Muscle layer of duodenum (tissue), 2 donors: ENCODE data around the gene COL8A1.

Experiments
- H3K27ac ChIP-seq: one replicate; pipeline ENCODE4 v1.7.0; 2013; ENCODE audit warnings: mild to moderate bottlenecking, low read length
- H3K27me3 ChIP-seq: one replicate; pipeline ENCODE4 v1.7.0; 2013; ENCODE audit warnings: low read depth, mild to moderate bottlenecking, control low read depth, low read length
- H3K36me3 ChIP-seq, 2 donors: one replicate each; pipeline ENCODE4 v1.7.0; 2013; ENCODE audit warnings: low read length in 2 of 2, control low read depth in 1 of 2, mild to moderate bottlenecking in 1 of 2; ENCODE audit not compliant: insufficient read depth in 2 of 2, control insufficient read depth in 1 of 2
- H3K4me1 ChIP-seq, 2 donors: one replicate each; pipeline ENCODE4 v1.7.0; 2013; ENCODE audit warnings: low read length in 2 of 2, mild to moderate bottlenecking in 2 of 2, control low read depth in 1 of 2, moderate library complexity in 1 of 2; ENCODE audit not compliant: insufficient read depth in 2 of 2, control insufficient read depth in 1 of 2
- H3K4me3 ChIP-seq, 2 donors: one replicate each; pipeline ENCODE4 v1.7.0; 2013; ENCODE audit warnings: low read length in 2 of 2, low read depth in 1 of 2, mild to moderate bottlenecking in 1 of 2
- H3K9me3 ChIP-seq, 2 donors: one replicate each; pipeline ENCODE4 v1.7.0; 2013; ENCODE audit warnings: low read length in 2 of 2, control low read depth in 1 of 2, mild to moderate bottlenecking in 1 of 2; ENCODE audit not compliant: control insufficient read depth in 1 of 2
- donor health status: healthy.

Gene COL8A1

DNA sequence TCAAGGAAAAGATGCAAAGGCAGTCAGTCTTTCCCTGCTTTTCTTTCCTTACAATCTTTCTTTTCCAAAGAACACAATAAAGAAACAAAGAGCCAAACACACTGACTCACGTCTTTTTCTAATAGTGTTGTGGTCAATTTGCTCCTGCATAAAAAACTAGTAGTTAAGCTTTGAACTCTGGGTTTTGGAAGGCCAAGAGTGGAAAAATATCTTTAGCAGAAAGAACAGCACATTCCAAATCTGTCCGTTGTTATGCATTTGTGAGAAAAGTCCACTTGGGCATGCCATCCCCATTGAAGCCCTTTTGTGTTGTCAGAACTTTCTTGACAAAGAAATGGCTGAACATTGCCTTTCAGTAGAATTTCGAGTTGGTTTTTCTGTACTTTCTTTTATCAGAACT lies 18.2 kb downstream of the COL8A1 start:
- no peak overlapping the region for H3K27ac ChIP-seq
- H3K27me3 ChIP-seq: no peaks in the 10 kb centered on the region
- H3K9me3 ChIP-seq: no peaks in the 10 kb centered on the region
- peaks cover 0 to 6% of the 10 kb centered on the region in 2 donors for H3K4me1 ChIP-seq
- H3K4me3 ChIP-seq: no peak overlapping the region
- no peaks in the 10 kb centered on the region for H3K36me3 ChIP-seq

DNA sequence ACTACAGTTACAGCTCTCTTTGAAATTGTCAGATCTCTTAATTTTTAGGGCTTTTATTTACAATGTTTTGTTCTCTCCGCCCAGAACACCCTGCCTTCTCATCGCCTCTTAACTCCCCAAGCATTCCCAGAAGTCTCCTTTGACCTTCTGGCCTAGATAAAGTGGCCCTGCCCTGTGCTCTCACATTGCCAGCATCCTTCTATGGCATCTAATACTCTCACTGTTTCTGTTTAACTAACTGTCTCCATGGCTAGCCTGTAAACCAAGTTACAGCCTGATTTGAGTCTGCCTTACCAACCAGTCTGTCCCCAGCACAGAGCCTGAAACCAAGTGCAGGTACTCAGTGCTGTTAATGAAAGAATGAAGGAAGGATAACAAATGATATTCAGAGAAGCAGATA lies 19.9 kb downstream of the COL8A1 start:
- H3K9me3 ChIP-seq: no peaks in the 10 kb centered on the region
- peak overlapping the region; percentile 35 for H3K27ac ChIP-seq
- no peaks in the 10 kb centered on the region for H3K4me1 ChIP-seq
- no peak overlapping the region for H3K4me3 ChIP-seq
- no peaks in the 10 kb centered on the region for H3K36me3 ChIP-seq
- H3K27me3 ChIP-seq: no peaks in the 10 kb centered on the region

DNA sequence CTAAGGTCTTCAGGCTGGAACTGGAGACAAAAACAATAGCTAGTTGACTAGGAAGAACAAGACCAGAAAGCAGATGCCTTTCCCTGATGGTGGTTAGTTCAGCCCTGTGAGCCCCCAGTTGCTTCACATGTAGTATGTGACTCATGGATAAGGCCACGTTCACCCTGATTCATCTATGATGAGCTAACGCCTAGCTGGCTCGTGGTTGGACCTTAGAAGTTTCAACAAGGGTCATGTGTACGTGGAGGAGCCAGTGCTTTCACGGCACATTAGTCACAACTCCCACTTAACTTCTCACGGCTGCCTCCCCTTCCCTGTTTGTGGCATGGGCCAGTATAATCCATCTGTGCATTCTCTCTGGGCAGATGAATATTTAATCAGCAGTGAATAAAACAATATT lies 20.6 kb downstream of the COL8A1 start:
- Histone ChIP-seq H3K4me1 (no peaks in the 10 kb centered on the region), H3K27ac (peak overlapping the region; percentile 35)

DNA sequence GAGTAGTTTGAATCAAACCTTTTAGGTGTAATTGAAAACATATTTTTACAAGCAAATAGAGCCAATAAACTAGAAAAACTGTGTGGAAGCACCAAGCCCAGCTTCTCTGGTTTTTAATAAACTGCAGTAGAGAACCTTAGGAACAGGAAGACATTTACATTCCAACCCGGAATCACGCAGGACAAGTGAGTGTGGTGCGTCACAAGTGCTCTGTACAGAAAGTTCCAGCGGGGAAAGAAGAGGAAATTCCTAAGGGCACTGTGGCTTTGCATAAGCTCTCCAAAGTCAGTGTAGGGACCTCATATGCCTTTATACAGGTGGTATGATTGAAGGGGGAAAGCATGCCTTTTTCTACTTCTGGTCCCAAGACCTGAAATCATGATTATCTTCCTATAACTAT lies 21.6 kb downstream of the COL8A1 start:
- Histone ChIP-seq H3K9me3 (no peaks in the 10 kb centered on the region), H3K27me3 (no peaks in the 10 kb centered on the region), H3K4me1 (no peaks in the 10 kb centered on the region), H3K27ac (no peak overlapping the region), H3K4me3 (no peak overlapping the region), H3K36me3 (no peaks in the 10 kb centered on the region)

More for the DNA sequence above, 20.6 kb downstream of the COL8A1 start:
- Histone ChIP-seq H3K27me3 (no peaks in the 10 kb centered on the region), H3K9me3 (no peaks in the 10 kb centered on the region), H3K36me3 (no peaks in the 10 kb centered on the region), H3K4me3 (no peak overlapping the region)

DNA sequence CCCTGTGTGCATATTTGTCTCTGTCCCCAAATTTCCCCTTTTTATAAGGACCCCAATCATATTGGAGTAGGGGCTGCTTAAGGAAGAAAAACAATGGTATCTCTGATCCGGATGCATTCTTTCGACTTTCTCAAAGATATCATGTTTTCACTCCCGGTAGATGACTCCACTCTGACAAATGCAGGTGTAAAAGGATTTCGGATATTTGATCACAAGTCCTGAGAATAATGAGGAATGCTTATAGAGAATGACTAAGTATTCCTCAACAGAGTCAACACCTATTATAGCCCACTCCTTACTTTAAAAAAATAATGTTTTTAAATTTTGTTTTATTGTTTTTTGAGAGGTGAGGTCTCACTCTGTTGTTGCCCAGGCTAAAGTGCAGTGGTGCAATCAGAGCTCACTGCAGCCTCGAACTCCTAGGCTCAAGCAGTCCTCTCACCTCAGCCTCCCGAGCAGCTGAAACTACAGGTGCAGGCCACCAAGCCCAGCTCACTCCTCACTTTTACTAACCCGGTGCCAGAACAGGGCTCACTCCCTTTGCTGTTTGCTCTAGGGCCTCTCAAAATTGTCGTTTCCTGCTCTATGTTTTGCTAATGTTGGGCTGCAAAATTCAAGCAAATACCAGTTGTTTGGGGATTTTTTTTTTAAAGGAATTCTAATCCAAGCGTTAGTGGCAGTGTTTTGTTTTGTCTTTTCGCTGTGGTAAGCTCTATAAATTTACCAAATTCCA lies 24.6 kb downstream of the COL8A1 start:
- Histone ChIP-seq H3K4me3 (no peak overlapping the region), H3K4me1 (no peaks in the 10 kb centered on the region), H3K27me3 (no peaks in the 10 kb centered on the region), H3K9me3 (no peaks in the 10 kb centered on the region), H3K36me3 (no peaks in the 10 kb centered on the region), H3K27ac (no peak overlapping the region)

DNA sequence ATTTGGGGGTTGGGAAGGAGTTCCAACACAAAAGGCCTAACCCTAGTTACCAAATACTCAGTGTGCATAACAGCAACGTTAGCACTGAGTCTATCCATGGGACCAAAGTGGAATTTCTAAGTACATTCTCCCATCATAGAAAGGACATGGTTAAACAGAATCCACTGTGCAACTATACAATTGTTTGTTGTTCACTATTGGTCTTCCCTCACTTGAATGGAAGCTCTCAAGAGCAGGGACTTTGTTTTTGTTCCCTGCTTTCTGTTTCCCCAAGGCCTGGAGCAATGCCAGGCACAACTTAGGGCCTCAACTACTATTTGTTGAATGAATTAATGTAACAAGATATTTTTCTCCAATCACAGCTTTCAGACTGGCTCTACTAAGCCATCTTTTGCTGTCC lies 25.6 kb downstream of the COL8A1 start:
- H3K9me3 ChIP-seq: no peaks in the 10 kb centered on the region
- H3K27me3 ChIP-seq: no peaks in the 10 kb centered on the region
- no peaks in the 10 kb centered on the region for H3K36me3 ChIP-seq
- H3K27ac ChIP-seq: no peak overlapping the region
- H3K4me1 ChIP-seq: no peaks in the 10 kb centered on the region
- no peak overlapping the region for H3K4me3 ChIP-seq

DNA sequence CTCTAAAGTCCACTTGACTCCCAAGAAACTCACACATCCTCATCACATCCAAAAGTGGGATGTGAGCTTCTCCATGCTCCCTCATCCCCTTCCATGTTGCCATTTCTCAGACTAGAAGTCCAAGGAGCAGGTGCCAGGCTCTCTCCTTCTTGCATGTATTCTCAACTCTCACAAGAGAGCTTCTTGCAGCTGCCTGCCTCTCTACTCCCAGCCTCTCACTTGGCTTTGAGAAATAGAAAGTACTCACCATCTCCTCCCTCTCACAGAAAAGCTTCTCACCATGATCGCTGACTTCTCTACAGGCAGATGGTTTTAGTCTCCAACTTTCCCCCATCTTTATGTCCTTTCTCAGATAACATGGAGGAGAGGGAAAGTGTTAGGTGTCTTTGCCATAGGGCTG lies 26.6 kb downstream of the COL8A1 start:
- no peak overlapping the region for H3K4me3 ChIP-seq
- no peaks in the 10 kb centered on the region for H3K4me1 ChIP-seq
- no peaks in the 10 kb centered on the region for H3K27me3 ChIP-seq
- H3K36me3 ChIP-seq: no peaks in the 10 kb centered on the region
- no peak overlapping the region for H3K27ac ChIP-seq
- H3K9me3 ChIP-seq: no peaks in the 10 kb centered on the region

DNA sequence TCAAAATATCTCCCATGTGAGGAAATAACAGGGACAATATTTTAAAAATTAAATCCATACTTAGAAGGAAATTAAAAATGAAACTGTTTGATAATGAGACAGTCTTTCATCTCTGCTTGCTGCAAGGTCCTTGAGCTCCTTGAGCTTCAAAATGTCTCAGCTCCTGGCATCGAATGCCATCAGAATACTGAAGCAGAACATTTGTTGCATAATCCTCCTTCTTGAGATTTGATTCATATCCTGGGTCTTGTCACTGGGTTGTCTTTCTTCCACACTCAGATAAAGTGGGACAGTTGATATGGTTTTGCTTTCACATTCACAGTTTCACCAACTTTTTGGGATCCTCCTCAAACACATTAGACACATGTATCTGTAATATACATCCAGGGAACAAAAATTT lies 27.8 kb downstream of the COL8A1 start:
- no peaks in the 10 kb centered on the region for H3K27me3 ChIP-seq
- no peaks in the 10 kb centered on the region for H3K9me3 ChIP-seq
- H3K4me3 ChIP-seq: no peak overlapping the region
- H3K27ac ChIP-seq: no peak overlapping the region
- H3K36me3 ChIP-seq: no peaks in the 10 kb centered on the region
- H3K4me1 ChIP-seq: no peaks in the 10 kb centered on the region

DNA sequence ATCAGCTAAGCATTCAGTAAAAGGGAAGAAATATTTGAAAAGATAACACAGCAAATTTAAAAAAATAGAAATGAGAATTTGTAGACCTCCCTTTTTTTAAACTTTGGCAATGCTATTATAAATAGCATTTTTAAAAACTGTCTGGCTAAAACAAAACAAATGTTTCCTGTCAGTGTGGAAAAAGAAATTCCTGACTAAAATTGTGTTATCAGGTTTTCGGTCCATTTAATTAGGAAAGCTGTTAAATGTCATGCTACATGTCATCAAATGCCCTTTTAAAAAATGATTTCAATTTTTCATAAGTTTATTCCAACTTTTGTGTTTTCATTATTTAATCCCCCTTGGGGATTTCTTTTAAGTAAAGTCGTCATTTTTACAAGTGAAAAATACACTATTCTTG lies 29.6 kb downstream of the COL8A1 start:
- Histone ChIP-seq H3K4me3 (no peak overlapping the region), H3K36me3 (no peaks in the 10 kb centered on the region), H3K9me3 (no peaks in the 10 kb centered on the region), H3K27ac (no peak overlapping the region), H3K27me3 (no peaks in the 10 kb centered on the region), H3K4me1 (no peaks in the 10 kb centered on the region)

DNA sequence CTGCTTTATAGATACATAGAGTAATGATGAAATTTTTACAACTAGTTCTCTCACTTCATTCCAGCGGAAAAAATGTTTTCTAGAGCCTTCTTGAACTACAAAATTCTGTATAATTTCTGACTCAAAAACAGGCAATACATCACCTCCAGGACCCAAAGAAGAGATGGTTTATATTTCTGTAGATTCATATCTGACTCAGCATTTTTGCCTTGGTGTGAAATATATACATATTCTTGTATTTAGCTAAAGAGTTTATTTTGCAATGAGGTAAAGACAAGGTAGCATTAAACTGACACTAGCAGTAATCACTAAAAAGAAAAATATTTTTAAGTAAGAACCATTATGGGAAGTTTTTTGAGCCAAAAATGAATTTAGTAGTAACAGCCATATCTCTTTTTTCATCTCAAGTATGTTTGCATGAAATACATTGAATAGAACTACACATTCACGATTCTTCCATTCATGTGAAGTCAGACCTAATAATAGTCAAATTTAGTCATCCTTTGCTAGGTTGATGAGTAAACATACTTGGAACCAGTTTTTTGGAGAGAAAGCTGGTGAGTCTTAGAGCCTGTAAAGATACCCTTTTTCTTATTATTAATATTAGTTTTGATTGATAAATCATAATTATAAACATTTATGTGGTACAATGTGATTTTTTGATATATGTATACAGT lies 31.6 kb downstream of the COL8A1 start:
- Histone ChIP-seq H3K4me3 (no peak overlapping the region), H3K4me1 (no peaks in the 10 kb centered on the region), H3K36me3 (no peaks in the 10 kb centered on the region), H3K9me3 (no peaks in the 10 kb centered on the region), H3K27me3 (no peaks in the 10 kb centered on the region), H3K27ac (no peak overlapping the region)

DNA sequence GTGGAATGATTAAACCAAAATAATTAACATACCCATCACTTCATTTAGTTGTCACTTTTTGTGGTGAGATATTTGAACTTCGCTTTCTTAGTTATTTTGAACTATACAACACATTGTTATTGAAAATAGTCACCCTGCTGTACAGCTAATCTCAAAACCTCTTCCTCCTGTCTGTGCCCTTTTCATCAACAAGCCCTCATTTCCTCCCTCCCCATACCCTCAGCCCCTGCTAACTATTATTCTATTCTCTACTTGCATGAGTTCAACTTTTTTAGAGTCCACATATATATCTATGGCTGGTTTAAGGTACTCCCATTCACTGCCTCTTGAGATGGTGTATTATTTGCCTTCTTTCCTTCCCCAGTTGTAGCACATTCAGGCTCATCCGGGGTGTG lies 32.2 kb downstream of the COL8A1 start:
- no peak overlapping the region for H3K27ac ChIP-seq

More for the DNA sequence above, 32.2 kb downstream of the COL8A1 start:
- Histone ChIP-seq H3K9me3 (no peaks in the 10 kb centered on the region), H3K36me3 (no peaks in the 10 kb centered on the region), H3K4me1 (no peaks in the 10 kb centered on the region), H3K4me3 (no peak overlapping the region), H3K27me3 (no peaks in the 10 kb centered on the region)
